H1 (cell line): ENCODE measurements around the gene HIPK3. TPM values are rescaled to one million over a fixed set of nuclear protein-coding genes. Genes with fewer than 3 reads are reported as not detected.

Experiments used
- CTCF ChIA-PET: fragments of 300-600 bp; sonication (Branson Sonifier 250); formaldehyde crosslinking; loops from one replicate; lab custom pipeline; 2021; ENCODE audit not compliant: partially characterized antibody; lab: Charles Lee
- POLR2A ChIA-PET: fragments of 300-600 bp; sonication (Branson Sonifier 250); formaldehyde crosslinking; loops from one replicate; lab custom pipeline; 2021; ENCODE audit warnings: inconsistent platforms; ENCODE audit not compliant: partially characterized antibody; lab: Charles Lee
- DNase-seq, 2 experiments: peaks; one replicate each; pipeline versions ENCODE4 v3.0.0 to v3.0.0-alpha.2; 2010 to 2022; ENCODE audit warnings: low spot score in 2 of 2, low read depth in 1 of 2, mixed read lengths in 1 of 2
- FAIRE-seq: peaks from 2 replicates; lab custom pipeline; 2011; peaks lifted over from hg19 to GRCh38; lab: Jason Lieb, UNC
- H2AFZ ChIP-seq: 2 replicates; pipeline ENCODE4 v1.8.1; 2012; ENCODE audit warnings: low read length, inconsistent platforms
- H2AK5ac ChIP-seq: 2 replicates; pipeline ENCODE4 v1.6.1; 2013; ENCODE audit warnings: low read depth, low read length
- H2BK120ac ChIP-seq: replicated peaks from 2 replicates; pipeline ENCODE3; 2013; ENCODE audit warnings: low read depth, low read length, inconsistent platforms
- H2BK12ac ChIP-seq: 2 replicates; pipeline ENCODE4 v1.6.1; 2013; ENCODE audit warnings: low read depth, low read length
- H2BK15ac ChIP-seq: 2 replicates; pipeline ENCODE4 v1.6.1; 2013; ENCODE audit warnings: low read length
- H2BK20ac ChIP-seq: 2 replicates; pipeline ENCODE4 v1.6.1; 2013; ENCODE audit warnings: low read length
- H2BK5ac ChIP-seq: 2 replicates; pipeline ENCODE4 v1.6.1; 2013; ENCODE audit warnings: low read depth, low read length
- H3K14ac ChIP-seq: 2 replicates; pipeline ENCODE4 v1.6.1; 2013; ENCODE audit warnings: inconsistent platforms; ENCODE audit not compliant: insufficient read length
- H3K18ac ChIP-seq: 2 replicates; pipeline ENCODE4 v1.6.1; 2013; ENCODE audit warnings: low read length; ENCODE audit errors: extremely low read depth
- H3K23ac ChIP-seq: 2 replicates; pipeline ENCODE4 v1.6.1; 2013; ENCODE audit warnings: inconsistent platforms; ENCODE audit not compliant: insufficient read length
- H3K23me2 ChIP-seq: 2 replicates; pipeline ENCODE4 v1.6.1; 2013; ENCODE audit warnings: low read depth, low read length
- H3K27ac ChIP-seq: 2 replicates; pipeline ENCODE4 v1.6.1; 2011; ENCODE audit warnings: low read depth, low read length, inconsistent platforms
- H3K27me3 ChIP-seq, 4 experiments: replicated peaks in 1 of 4; 1 replicate in 1 of 4; 2 replicates in 3 of 4; pipeline versions ENCODE4 v1.6.1 to v1.8.1; 2011 to 2013; ENCODE audit warnings: low read length in 3 of 4, mild to moderate bottlenecking in 3 of 4, inconsistent platforms in 2 of 4, mixed read lengths in 2 of 4, moderate library complexity in 1 of 4; ENCODE audit not compliant: control insufficient read depth in 3 of 4, insufficient read depth in 3 of 4; ENCODE audit errors: extremely low read depth in 1 of 4
- H3K36me3 ChIP-seq, 4 experiments: 2 replicates each; pipeline versions ENCODE4 v1.6.1 to v1.8.1; 2011 to 2013; ENCODE audit warnings: mild to moderate bottlenecking in 4 of 4, low read length in 3 of 4, moderate library complexity in 2 of 4, control low read depth in 1 of 4, inconsistent platforms in 1 of 4; ENCODE audit not compliant: insufficient read depth in 4 of 4, control insufficient read depth in 2 of 4
- H3K4ac ChIP-seq: replicated peaks from 2 replicates; pipeline ENCODE3; 2013; ENCODE audit warnings: low read length, low read depth, mixed read lengths, inconsistent platforms; ENCODE audit not compliant: insufficient read length
- H3K4me1 ChIP-seq, 4 experiments: replicated peaks in 1 of 4; 1 replicate in 1 of 4; 2 replicates in 3 of 4; pipeline versions ENCODE4 v1.6.1 to v1.8.1; 2011 to 2013; ENCODE audit warnings: low read length in 3 of 4, inconsistent platforms in 2 of 4, mixed read lengths in 1 of 4; ENCODE audit not compliant: insufficient read depth in 4 of 4, control insufficient read depth in 3 of 4
- H3K4me2 ChIP-seq, 2 experiments: 2 replicates each; pipeline versions ENCODE4 v1.6.1 to v1.8.1; 2011 to 2013; ENCODE audit warnings: low read depth in 2 of 2, low read length in 2 of 2, control low read depth in 1 of 2, inconsistent platforms in 1 of 2, mild to moderate bottlenecking in 1 of 2; ENCODE audit not compliant: insufficient read depth in 1 of 2
- H3K4me3 ChIP-seq, 4 experiments: fragments of 200-600, 300-600 bp in 1 of 4; sonication (generic), shearing (Covaris generic), sonication (Bioruptor Twin) in 1 of 4; 2 replicates each; pipeline versions ENCODE4 v1.5.1 to v1.8.1; 2011 to 2016; ENCODE audit warnings: low read length in 4 of 4, low read depth in 3 of 4, control low read depth in 2 of 4, inconsistent platforms in 2 of 4, mild to moderate bottlenecking in 2 of 4, mixed read lengths in 1 of 4, moderate library complexity in 1 of 4; ENCODE audit not compliant: insufficient read depth in 2 of 4; ENCODE audit errors: extremely low read depth in 1 of 4
- H3K56ac ChIP-seq: replicated peaks from 2 replicates; pipeline ENCODE3; 2013; ENCODE audit warnings: low read depth, mild to moderate bottlenecking, mixed read lengths, low read length, inconsistent platforms; ENCODE audit not compliant: insufficient read length
- H3K79me1 ChIP-seq: 2 replicates; pipeline ENCODE4 v1.6.1; 2013; ENCODE audit warnings: low read depth, low read length, control low read depth
- H3K79me2 ChIP-seq, 2 experiments: 2 replicates each; pipeline versions ENCODE4 v1.6.1 to v1.8.1; 2012 to 2013; ENCODE audit warnings: low read length in 2 of 2, mild to moderate bottlenecking in 2 of 2, inconsistent platforms in 1 of 2; ENCODE audit not compliant: insufficient read depth in 2 of 2, control insufficient read depth in 1 of 2
- H3K9ac ChIP-seq, 4 experiments: replicated peaks in 1 of 4; 1 replicate in 1 of 4; 2 replicates in 3 of 4; pipeline versions ENCODE4 v1.6.1 to v1.8.1; 2011 to 2013; ENCODE audit warnings: low read depth in 3 of 4, low read length in 3 of 4, control low read depth in 2 of 4, mild to moderate bottlenecking in 2 of 4, moderate library complexity in 2 of 4, inconsistent platforms in 1 of 4; ENCODE audit errors: extremely low read depth in 1 of 4
- H3K9me3 ChIP-seq, 2 experiments: 2 replicates each; pipeline versions ENCODE4 v1.6.1 to v1.8.1; 2012 to 2013; ENCODE audit warnings: mild to moderate bottlenecking in 2 of 2, moderate library complexity in 2 of 2, control low read depth in 1 of 2, inconsistent platforms in 1 of 2, low read depth in 1 of 2, low read length in 1 of 2, mixed read lengths in 1 of 2; ENCODE audit not compliant: insufficient read depth in 2 of 2
- H4K20me1 ChIP-seq, 2 experiments: replicated peaks in 1 of 2; 2 replicates each; pipeline versions ENCODE3 to v1.8.1; 2011 to 2013; ENCODE audit warnings: inconsistent platforms in 2 of 2, low read length in 2 of 2, mild to moderate bottlenecking in 1 of 2; ENCODE audit not compliant: insufficient read depth in 2 of 2, control insufficient read depth in 1 of 2
- H4K5ac ChIP-seq: 2 replicates; pipeline ENCODE4 v1.6.1; 2013; ENCODE audit warnings: low read length, low read depth, mixed read lengths, inconsistent platforms; ENCODE audit not compliant: insufficient read length
- H4K8ac ChIP-seq: 2 replicates; pipeline ENCODE4 v1.8.0; 2013; ENCODE audit warnings: mild to moderate bottlenecking, moderate library complexity, low read length, inconsistent platforms; ENCODE audit not compliant: insufficient read depth; ENCODE audit errors: extremely low read depth
- H4K91ac ChIP-seq: replicated peaks from 2 replicates; pipeline ENCODE3; 2013; ENCODE audit warnings: low read length, mixed read lengths, inconsistent platforms; ENCODE audit not compliant: insufficient read length
- EGR1 ChIP-seq: IDR thresholded peaks from 2 replicates; pipeline ENCODE4 v1.6.1; 2011; ENCODE audit warnings: low read depth, low read length, borderline replicate concordance
- SP1 ChIP-seq: IDR thresholded peaks from 2 replicates; pipeline ENCODE4 v1.6.1; 2011; ENCODE audit warnings: low read depth, low read length
- WGBS, 2 experiments: shearing (Covaris generic) in 1 of 2; methylation state at CpG; one replicate each; pipeline versions ENCODE4 v1.1.6 to v1.1.7; 2013 to 2015; ENCODE audit warnings: low lambda C conversion rate in 2 of 2, mixed read lengths in 2 of 2, inconsistent platforms in 1 of 2, low coverage in 1 of 2, missing lambda C conversion rate in 1 of 2; ENCODE audit not compliant: insufficient replicate concordance in 2 of 2, insufficient coverage in 1 of 2, insufficient read length in 1 of 2; ENCODE audit errors: extremely low coverage in 1 of 2, missing lambda C conversion rate in 1 of 2; 5-methylcytosine and 5-hydroxymethylcytosine counted together
- polyA plus RNA-seq, 7 experiments: library from polyadenylated mRNA; depleted of rRNA in 3 of 7; stranded (reverse) in 5 of 7; unstranded in 2 of 7; fragments of >200 nt in 5 of 7; fragments of 200-250 nt in 2 of 7; gene quantifications; 1 replicate in 5 of 7; 2 replicates in 1 of 7; 4 replicates in 1 of 7; pipeline versions ENCODE4 v1.2.1 to v1.2.3, GENCODE V29; 2011 to 2013; ENCODE audit warnings: missing spikeins in 2 of 7, mixed read lengths in 2 of 7
- total RNA-seq: library from RNA; stranded (reverse); fragmentation: NEBNext Ultra II Directional; extraction: Animal tissue kit (Norgen Biotek cat#: 25700); gene quantifications from 2 replicates; pipeline ENCODE4 v1.2.1, GENCODE V29; 2021

Gene HIPK3
- total and polyA plus RNA-seq, 2 of the 8 experiments (the other 6 are each of a cell fraction or from before 2014, with no cell fraction given): 5.0 to 22.3 TPM

DNA sequence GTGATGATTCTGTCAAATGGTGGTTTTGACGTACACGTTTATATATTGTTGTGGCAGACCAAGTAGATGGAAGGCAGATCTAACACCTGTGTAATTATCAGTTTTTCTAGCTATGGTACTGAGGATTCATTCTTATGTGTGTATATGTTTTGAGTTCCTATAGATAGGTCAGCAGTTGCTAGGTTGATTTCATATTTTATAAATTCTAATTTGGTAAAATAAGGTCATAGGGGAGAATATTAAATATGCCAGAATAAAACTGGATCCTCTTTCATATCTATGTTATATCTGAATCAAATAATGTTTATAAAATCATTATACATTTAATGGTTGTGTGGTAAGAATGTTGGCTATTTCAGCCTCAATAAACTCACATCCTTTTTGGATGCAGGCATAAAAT, 27.6 kb downstream of the HIPK3 start:
- H3K27me3 ChIP-seq: no peaks in the 10 kb centered on the region

More for the DNA sequence above, 27.6 kb downstream of the HIPK3 start:
- no peak overlapping the region for H3K4me3 ChIP-seq
- H3K4ac ChIP-seq: no peak overlapping the region
- H3K79me2 ChIP-seq: peaks cover 0 to 33% of the 10 kb centered on the region in 2 experiments; a peak in 2 of 4 replicates
- H2BK15ac ChIP-seq: no peak overlapping the region
- H2BK120ac ChIP-seq: no peak overlapping the region
- H3K4me1 ChIP-seq: no peaks in the 10 kb centered on the region
- H2AFZ ChIP-seq: no peak overlapping the region
- H3K23ac ChIP-seq: no peak overlapping the region
- no peak overlapping the region for H3K14ac ChIP-seq
- no peak overlapping the region for H3K56ac ChIP-seq
- no peak overlapping the region for H4K8ac ChIP-seq
- H2BK12ac ChIP-seq: no peak overlapping the region
- WGBS, 2 experiments: 97% methylated on average over 2 of the region's 2 CpGs; no CpG with 5 or more reads in 1 of the 2 experiments
- CTCF ChIA-PET: no interaction called here
- no peak overlapping the region for H3K4me2 ChIP-seq
- H3K36me3 ChIP-seq: peaks cover 0 to 9% (median 4%) of the 10 kb centered on the region in 4 experiments; a peak in 3 of 8 replicates
- DNase-seq: no peak
- no peak overlapping the region for H3K27ac ChIP-seq
- POLR2A ChIA-PET: no interaction called here
- no peak overlapping the region for H4K5ac ChIP-seq
- TF ChIP-seq SP1 (no peak), EGR1 (no peak)
- H2BK20ac ChIP-seq: no peak overlapping the region
- H3K79me1 ChIP-seq: no peaks in the 10 kb centered on the region
- no peak overlapping the region for H3K9ac ChIP-seq
- H3K9me3 ChIP-seq: no peaks in the 10 kb centered on the region
- no peak overlapping the region for H2BK5ac ChIP-seq
- H4K91ac ChIP-seq: no peak overlapping the region
- FAIRE-seq: no peak
- H4K20me1 ChIP-seq: no peaks in the 10 kb centered on the region
- H2AK5ac ChIP-seq: no peak overlapping the region
- H3K18ac ChIP-seq: no peak overlapping the region
- no peaks in the 10 kb centered on the region; the same call in 1 of the 2 replicates for H3K23me2 ChIP-seq
